ENCODE results near the gene CLPTM1L.

CLPTM1L gene

DNA sequence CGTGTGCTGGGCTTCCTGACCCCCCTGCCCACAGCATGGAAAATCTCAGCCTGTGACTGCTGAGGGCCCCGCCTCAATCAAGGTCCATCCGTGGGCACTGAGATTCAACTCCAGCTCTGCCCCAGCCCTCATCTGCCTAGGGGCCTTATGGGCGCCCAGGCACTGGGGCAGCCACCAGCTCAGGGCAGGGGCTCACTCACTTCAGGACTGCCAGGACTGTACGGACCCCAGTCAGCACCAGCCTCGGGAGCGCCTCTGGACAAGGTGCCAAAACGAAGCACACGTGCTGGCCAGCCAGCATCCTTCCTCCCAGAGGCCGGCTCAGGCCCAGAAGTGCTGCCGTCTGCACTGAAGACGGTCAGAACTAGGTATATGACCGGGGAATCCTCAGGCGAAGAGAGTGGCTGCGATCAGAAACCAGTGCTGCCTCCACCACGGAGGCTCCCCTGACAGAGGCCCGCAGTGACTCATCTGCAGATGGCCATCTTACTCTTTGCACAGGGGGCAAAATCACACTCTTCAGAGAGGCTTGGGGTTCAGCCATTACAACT lies 19.6 kb downstream of the CLPTM1L start:
- no peak for DNase-seq

DNA sequence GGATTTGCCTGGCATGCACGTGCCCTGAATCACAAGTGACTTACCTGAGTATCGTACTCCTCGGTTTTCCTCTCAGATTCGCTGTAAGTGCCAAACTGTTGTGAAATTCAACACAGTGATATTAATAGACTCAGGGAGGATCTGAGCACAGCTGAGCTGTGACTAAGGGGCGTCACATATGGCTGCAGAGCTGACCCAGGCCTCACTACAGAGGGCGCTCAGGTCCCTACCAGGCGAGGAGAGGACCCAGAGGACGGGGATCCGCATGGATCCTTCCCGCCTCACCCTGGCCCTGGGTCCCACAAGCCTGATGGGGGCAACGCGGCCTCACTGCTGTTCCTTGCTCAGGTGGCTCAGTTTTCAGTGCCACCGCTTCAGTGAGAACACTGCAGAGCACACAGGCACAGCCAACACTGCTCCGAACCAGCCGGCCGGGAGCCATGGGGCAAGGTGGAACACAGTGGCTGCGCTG lies 20.1 kb downstream of the CLPTM1L start:
- DNase-seq = no peak

DNA sequence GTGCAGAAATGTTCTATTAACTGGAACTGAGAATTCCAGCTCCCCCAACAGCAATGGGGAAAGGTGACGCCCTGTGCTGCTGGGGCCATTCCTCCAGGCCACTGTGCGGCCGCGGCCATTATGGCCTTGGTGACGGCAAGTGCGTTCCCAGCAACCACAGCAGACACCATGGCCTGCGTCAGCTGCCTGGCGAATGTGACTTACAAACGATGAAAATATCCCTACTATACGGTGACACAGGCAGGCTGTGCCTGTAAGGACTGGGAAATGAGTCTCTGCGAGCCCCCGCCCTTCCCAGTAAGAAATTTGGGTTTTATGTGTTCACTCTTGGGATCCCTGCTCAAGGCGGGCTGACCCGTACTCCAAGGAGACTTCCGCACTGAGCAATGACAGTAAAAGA lies 20.6 kb downstream of the CLPTM1L start:
- DNase-seq = no peak

DNA sequence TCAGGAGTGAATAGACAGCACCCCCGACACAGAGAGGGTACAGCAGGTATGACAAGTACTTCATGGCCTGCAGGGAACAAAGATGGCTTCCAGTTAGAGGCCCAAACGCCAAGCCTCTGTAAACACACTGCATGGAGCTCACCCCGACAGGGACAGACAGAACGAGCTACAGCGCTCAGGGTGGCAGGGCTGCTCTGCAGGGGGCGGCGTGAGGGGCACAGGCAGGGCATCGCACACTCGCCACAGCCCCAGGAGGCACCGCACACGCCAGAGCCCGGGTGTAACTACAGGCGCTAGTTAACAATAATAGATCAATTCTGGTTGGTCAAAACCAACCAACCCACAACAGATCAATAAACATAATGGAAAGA lies 21.1 kb downstream of the CLPTM1L start:
- no peak for DNase-seq

DNA sequence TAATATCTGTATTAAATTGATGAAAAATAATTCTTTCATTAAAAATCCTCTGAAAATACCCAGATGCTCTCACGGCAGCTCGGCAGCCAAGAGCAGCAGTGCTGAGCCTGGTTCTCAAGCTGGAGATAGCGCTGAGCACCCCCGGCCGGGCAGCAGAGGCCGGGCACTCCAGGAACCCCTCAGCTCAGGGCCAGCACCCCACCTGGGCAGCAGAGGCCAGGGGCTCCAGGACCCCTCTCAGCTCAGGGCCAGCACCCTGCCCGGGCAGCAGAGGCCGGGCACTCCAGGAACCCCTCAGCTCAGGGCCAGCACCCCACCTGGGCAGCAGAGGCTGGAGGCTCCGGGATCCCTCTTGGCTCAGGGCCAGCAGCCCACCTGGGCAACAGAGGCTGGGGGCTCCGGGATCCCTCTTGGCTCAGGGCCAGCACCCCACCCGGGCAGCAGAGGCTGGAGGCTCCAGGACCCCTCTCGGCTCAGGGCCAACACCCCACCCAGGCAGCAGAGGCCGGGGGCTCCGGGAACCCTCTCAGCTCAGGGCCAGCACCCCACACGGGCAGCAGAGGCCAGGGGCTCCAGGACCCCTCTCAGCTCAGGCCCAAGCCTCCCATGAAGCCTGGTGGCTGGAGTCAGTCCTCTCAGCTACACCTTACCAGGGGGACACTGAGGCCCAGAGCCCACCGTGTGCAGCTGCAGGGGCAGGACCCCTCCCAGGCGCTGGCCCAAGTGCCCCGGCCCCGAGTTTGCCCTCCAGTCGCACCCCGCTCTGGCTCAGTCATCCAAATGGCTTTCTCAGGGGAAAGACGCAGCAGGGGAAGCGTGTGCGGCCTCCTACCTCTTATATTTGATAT lies 21.7 kb downstream of the CLPTM1L start:
- DNase-seq = no peak

DNA sequence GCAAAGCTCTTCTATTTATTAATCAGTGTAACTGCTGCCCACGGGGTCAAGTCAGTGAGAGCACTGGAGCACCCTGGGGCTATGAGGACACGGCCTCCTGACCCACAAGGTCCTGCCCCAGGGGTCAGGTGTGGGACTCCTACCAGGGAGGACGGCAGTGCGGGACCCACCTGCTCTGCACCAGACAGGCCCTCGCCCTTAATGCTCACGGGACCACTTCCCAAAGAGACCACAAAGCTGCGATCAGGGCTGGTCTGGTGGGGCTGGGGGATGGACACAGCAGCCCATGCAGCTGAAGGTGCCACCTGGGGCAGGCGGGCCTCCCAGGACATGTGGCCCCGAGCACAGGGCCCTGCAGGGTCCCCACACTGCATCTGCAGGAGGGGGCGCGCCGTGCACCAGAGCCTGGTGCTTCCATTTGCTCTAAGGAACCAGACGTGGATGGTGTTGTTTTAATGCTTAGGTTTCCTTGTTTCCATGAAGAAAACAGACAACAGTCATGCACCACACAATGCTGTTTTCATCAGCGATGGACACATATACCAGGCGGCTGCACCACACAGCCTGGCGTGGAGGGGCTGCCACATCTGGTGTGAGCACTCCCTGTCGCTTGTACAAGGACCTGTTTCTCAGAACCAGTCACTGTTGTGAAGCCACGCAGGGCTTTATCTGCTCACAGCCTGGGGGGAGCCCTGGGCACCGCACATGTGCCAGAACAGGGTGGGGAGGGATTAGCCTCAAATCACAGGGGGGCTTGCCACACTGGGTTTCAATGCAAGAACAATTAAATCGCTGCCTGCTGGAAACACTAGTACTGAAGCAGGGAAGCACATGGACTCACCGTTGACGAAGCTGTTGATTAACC lies 22.6 kb downstream of the CLPTM1L start:
- DNase-seq = no peak

DNA sequence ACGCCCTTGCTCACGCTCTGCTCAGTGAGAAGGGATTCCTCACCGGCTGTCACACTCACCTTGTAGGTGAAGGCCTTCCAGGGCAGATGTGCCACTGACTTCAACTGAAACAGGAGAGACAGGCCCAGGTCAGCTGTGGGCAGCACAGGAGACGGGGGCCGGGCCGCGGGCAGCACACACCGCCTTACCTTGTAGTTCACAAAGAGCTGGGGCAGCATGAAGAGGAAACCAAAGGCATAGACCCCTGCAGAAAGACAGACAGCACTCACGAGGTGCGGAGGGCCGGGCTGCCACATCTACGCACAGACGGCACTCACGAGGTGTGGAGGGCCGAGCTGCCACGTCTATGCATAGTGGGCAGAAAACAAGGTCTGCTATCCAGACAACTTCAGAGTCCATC lies 23.3 kb downstream of the CLPTM1L start:
- DNase-seq = no peak

DNA sequence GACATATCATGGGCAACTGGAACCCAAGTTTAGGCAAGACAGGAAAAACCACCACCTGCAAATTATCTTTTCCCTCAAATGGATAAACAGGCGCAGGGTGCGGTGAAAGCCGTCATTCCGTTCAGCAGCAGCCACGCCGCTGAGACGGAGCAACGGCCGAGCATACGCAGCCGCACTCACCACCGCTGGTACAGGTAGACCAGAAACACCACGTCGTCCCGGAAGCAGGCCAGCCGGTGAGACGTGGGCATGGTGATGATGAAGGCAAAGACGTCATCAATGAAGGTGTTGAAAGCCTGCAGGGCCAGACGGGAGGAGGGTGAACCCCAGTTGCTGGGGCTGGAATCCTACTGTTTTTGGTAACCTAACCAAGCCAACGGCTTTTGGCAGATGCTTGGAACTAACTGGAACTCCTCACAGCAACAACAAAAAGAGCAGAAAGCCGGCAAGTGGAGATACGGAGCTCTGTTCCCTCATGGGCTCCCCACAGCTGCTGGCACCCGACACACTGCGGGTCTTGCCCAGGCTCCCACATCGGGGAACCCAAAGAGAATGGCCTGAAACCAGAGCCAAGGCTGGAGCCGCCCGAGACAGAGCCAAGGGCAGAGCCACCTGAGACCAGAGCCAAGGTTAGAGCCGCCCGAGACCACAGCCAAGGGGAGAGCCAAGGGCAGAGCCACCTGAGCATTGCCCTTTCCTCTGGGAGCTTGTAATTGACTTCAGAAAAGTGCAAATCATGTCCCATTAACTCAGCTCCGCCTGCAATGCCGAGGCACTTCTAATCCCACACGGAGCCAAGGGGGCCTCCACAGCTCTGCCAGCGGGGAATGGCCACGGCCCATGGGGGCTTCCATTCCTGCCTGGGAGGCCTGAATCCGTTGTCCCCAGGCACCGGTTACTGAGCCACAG lies 24.2 kb downstream of the CLPTM1L start:
- no peak for DNase-seq

DNA sequence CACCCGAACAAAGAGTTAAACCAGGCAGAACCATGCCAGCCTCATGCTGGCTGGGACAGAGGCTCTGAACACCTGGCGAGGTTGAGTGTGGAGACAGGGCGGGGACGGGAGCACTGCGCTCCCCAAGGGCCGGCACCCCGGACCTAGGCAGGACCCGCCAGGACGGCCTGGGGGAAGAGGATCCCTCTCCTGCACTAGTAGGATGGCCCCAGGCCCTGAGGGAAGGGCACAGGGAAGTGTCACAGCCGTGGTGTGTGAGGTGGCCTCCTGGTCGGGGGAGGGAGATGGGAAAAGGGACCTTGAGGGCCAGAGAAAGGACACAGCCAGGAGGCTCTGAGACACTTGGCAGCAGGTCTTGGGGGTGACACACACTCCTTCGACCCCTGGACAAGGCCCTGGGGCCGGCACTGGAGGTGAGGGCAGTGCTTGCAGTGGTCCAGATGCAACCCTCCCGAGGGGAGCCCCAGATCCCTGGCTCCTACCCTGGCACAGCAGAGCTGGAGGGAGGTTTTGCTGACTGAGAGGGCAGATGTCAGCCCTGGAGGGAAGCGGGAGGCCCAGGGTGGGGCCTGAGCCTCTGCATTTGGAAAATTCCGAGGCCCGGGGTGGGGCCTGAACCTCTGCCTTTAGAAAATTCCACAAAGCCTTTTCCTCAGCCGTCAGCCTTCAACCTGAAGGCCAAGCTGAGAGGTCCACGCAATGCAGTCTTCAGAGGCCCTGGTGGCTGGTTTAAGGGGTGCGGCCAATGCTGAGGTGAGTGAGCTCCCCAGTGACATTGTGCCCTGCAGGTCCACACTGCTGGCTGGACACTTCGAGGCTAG lies 25.3 kb downstream of the CLPTM1L start:
- DNase-seq = no peak

DNA sequence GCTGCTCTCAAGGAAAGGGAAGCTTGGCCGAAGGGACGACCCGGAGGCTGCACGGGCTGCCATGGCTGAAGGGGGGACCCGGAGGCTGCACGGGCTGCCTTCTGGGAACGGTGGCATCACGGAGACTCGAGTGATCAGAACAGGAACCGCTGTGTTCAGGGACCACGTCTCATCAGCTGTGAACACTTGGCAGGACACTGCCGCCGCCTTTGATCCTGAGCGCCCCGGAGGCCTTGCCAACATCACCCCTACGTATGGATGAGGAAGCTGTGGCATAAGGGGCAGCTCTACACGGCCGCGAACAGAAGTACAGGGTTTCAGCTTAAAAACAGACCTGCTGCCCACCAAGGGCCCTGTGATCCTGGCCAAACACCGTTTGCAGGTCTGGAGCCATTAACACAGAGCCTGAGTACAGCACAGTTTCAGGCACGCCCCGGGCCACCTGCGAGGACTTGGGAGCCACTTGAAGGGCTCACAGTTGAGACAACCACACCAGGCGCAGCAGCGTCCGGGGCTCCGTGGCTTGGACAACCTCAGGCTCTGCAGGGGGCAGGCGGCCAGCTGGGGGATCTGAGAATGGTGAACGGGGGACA lies 26.1 kb downstream of the CLPTM1L start:
- no peak for DNase-seq

DNA sequence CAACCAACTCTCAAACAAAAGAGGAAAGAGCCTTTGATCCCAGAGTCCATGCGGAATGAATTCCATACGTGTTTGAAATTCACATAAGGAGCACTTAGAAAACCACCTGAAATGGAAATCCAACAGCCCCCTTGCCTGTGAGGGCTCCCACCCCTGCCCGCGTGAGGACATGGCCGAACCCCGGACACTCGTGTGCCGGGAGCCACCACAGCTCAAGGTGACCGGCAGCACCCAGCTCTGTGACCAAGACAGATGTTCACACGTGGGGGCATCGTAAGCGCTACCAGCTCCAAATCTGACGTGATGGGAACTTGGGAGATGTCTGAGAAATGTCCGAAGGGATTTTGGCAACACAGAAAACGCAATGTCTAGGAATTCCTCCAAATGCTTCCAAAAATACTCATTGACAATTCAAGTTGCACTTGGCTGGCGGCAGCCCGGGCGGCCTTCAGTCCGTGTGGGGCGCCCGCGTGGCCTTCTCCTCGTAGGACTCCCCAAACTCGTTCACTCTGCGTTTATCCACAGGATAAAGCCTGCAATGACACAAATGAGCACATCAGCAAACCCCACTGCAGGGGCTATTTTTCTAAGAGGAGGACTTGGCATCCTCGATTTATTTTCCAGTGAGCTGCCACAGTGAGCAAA lies 26.9 kb downstream of the CLPTM1L start:
- no peak for DNase-seq

DNA sequence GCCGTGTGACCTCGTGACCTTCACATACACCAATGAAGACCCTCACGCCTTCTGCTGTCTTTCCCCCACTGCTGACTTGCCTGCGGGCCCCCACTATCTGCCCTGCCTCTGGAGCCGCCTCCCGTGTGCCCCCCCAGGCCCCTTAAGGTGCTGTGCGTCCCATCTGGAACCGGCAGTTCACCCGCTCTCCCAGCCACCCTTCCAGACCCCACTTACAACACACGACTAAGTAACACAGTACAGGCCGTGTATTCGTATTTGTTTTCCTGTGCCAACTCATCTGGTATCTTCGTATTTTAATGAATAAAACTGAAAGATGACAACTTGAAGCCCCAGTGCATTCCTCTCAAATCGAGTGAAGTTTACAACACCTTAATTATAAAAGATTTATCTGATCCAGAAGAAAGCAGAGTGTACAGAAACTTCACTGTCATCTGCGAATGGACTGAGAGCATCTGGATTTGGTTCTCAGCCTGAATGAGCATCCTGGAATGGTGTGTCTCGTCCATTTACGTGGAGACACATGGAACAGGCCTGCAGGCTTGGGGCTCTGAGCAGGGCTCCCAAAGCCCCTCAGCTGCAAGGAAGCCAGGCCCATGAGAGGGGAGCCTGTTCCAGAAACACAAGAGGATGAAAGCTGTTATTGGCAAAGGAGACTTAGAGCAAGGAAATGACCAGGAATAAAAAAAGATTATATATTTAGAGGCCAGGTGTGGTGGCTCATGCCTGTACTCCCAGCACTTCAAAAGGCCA lies 28.1 kb downstream of the CLPTM1L start:
- DNase-seq = no peak

DNA sequence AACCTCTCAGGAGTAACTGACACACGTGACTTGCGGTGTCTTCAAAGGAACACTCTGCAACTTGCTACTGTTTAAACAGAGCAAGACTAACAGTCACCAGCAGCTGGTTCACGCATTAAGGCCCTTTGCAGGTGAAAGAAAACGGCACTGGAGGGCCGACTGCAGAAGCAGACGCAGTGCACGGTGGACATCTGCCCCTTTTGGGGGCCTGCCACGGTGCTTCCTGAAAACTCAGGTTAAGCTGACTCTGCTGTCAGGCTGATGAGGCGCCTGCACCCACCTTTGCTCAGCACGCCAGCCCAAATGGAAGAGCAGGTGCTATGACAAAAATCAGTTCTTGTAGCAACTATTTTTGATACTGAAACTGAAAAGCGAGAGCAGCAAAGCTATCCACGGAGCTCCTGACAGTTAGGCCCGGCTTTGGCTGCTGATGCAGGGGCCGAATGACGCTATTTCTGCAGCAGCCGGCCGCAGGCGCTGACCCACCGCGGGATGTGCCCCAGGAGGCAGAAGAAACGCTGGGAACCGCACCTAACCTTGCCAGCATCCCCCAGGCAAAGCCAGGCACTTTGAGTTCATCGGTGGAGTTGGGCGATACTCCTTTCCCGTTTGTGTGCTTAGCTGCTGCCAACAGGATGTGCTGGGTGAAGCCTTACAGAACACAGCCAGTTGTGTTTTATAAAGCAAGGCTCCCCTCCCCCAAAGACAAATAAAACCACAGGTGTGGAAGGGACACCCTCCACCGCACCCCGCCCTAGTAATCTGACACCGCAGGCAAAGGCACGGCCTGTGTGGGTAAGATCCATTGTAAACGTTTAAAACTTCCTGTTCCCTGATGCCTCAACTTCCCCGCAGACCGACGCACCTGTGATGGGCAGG lies 29.0 kb downstream of the CLPTM1L start:
- DNase-seq = peak; percentile 63

DNA sequence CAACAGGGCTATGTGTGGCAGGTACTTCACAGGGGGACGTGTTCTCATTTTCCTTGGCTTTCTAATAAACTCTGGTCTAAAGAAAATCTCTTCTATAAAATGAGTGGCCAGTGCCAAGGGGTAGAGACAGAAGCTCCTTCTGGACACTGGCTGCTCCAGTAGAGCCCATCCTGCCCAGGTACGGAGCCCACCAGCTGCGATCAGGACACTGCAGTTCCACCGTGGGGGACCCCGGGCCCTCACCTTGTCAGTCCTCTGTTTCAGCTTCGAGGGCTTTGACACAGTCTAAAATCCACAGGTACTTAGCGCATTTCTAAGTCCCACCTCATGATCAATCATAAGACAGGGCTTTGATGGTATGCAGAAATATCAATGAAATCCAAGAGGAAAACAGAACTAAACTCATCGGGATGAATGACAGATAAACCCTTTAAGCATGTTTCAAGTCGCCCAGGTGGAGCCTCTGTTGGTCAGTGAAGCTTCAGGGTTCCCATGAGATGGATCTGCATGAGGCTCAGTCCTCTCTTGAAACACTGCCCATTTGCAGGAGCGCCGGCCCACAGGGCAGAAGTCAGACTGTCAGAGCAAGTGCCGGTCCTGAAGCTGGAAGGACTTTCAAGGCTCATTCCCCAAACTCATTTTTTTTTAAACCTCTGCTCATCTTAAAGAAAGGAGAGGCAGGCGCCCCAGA lies 29.7 kb downstream of the CLPTM1L start:
- no peak for DNase-seq

DNA sequence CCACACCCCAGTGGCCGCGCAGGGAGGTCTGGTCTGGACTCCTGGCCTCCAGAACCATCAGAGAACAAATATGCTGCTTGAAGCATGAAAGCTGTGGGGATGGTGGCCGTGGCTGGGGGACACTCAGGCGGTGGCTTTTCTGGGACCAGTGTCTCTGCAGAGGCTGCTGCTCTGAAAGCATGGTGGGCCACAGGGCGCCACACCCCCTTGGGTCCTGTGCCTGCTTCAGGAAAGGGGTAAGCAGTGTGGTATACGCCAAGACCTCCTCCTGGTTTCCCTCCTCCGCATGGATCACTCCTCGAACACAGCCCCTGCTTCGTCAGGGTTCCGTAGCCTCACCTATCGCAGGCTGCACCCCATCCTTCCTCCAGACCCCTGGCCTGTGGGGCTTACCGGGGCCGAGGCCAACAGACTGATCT lies 30.3 kb downstream of the CLPTM1L start:
- DNase-seq = no peak

DNA sequence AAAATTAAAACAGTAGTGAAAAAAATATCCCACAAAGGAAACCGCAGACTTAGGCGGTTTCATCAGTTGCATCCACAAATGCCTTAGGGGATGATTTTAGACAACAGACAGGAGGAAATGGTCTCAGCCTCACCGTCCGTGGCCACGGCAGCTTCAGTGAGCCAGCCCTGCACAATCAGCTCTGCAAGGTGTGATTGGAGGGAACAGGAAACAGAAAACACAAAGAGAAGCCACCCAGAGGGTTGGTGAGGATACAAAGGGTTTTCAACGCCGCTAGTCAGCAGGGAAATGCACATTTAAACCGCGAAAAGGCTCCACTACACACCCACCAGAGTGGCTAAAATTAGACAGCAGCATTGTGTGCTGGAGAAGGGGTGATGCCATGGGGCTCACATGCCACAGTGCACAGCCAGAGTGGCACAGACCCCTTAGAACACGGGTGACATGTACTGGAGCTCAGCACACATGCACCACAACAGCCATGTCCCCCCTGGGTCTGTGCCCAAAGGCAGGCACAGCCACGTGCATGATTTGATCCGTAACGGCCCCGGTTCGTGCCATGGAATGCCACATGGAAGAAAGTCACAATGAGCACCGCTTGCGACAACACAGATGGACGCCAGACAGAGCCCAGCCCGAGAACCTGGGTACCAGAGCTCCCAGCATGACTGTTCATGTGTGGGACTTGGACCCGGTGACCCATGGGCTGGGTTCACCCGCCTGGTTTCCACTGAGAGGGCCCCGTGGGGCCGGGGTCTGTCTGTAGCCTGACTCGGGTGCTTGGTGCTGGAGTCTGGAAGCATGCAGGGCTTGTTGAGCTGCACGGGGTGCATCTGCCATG lies 31.7 kb downstream of the CLPTM1L start:
- peak; percentile 63 for DNase-seq

DNA sequence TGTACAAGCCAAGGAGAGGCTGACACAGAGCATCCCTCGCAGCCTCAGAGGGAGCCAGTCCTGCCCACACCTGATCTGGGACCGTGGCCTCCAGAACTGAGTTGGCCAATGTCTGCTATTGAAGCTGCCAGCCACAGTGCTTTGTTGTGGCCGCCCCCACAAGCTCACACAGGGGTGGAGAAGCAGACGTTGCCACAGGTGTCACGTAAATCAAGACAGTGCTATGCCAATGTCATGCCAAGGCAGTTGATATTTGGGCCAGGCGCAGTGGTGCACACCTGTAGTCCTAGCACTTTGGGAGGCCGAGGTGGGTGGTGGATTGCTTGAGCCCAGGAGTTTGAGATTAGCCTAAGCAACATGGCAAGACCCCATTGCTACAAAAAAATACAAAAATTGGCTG lies 32.7 kb downstream of the CLPTM1L start:
- DNase-seq = peak; percentile 38

All from CD4-positive, alpha-beta T cell treated with Interleukin-4 for 4 hours (primary cell).